ENCODE results near the gene GRHPR. TPM values are rescaled to one million over a fixed set of nuclear protein-coding genes. Genes with fewer than 3 reads are reported as not detected.

The GRHPR gene
- 178 and 212 TPM in 2 replicates for total RNA-seq

- no peak for DNase-seq (ENCODE audit: extremely low read depth, low read depth, low spot score)
Measured at GRCh38 chr9:37422289-37423104, at the start of gene GRHPR. Gene GRHPR, plus strand, starts transcription at chr9:37422696. Its CDS starts 55 bp downstream, at chr9:37422751.

GRCh38 chr9:37372839-37373238 is 49.7 kb upstream of the GRHPR start:
- DNase-seq (ENCODE audit: extremely low read depth, low read depth, low spot score) = no peak

- no peak for DNase-seq (ENCODE audit: extremely low read depth, low read depth, low spot score)
Measured at GRCh38 chr9:37373621-37374020, 48.9 kb upstream of the GRHPR start.

GRCh38 chr9:37374892-37375291 is 47.6 kb upstream of the GRHPR start:
- no peak for DNase-seq (ENCODE audit: extremely low read depth, low read depth, low spot score)

- DNase-seq (ENCODE audit: extremely low read depth, low read depth, low spot score) = no peak
Measured at GRCh38 chr9:37377688-37378612, 44.5 kb upstream of the GRHPR start.

- DNase-seq (ENCODE audit: extremely low read depth, low read depth, low spot score) = no peak
Measured at GRCh38 chr9:37378613-37379004, 43.9 kb upstream of the GRHPR start.

- DNase-seq (ENCODE audit: extremely low read depth, low read depth, low spot score) = no peak
Measured at GRCh38 chr9:37379835-37380234, 42.7 kb upstream of the GRHPR start.

GRCh38 chr9:37380570-37380969 is 41.9 kb upstream of the GRHPR start:
- DNase-seq (ENCODE audit: extremely low read depth, low read depth, low spot score) = no peak

GRCh38 chr9:37381094-37381741 is 41.3 kb upstream of the GRHPR start:
- DNase-seq (ENCODE audit: extremely low read depth, low read depth, low spot score) = no peak

- DNase-seq (ENCODE audit: extremely low read depth, low read depth, low spot score) = no peak
Measured at GRCh38 chr9:37382161-37382981, 40.1 kb upstream of the GRHPR start.

- DNase-seq (ENCODE audit: extremely low read depth, low read depth, low spot score) = no peak
Measured at GRCh38 chr9:37382982-37383357, 39.5 kb upstream of the GRHPR start.

- no peak for DNase-seq (ENCODE audit: extremely low read depth, low read depth, low spot score)
Measured at GRCh38 chr9:37383393-37383792, 39.1 kb upstream of the GRHPR start.

GRCh38 chr9:37383876-37384746 is 38.4 kb upstream of the GRHPR start:
- DNase-seq (ENCODE audit: extremely low read depth, low read depth, low spot score) = no peak

- no peak for DNase-seq (ENCODE audit: extremely low read depth, low read depth, low spot score)
Measured at GRCh38 chr9:37385286-37385685, 37.2 kb upstream of the GRHPR start.

GRCh38 chr9:37386988-37387387 is 35.5 kb upstream of the GRHPR start:
- DNase-seq (ENCODE audit: extremely low read depth, low read depth, low spot score) = no peak

- no peak for DNase-seq (ENCODE audit: extremely low read depth, low read depth, low spot score)
Measured at GRCh38 chr9:37390759-37391158, 31.7 kb upstream of the GRHPR start.

- DNase-seq (ENCODE audit: extremely low read depth, low read depth, low spot score) = no peak
Measured at GRCh38 chr9:37392272-37392671, 30.2 kb upstream of the GRHPR start.

GRCh38 chr9:37395229-37395628 is 27.3 kb upstream of the GRHPR start:
- no peak for DNase-seq (ENCODE audit: extremely low read depth, low read depth, low spot score)

- DNase-seq (ENCODE audit: extremely low read depth, low read depth, low spot score) = no peak
Measured at GRCh38 chr9:37395663-37396062, 26.8 kb upstream of the GRHPR start.

All from glomerular endothelial cell (primary cell).